ENCODE measurements around the gene IFNA8.
A peak's percentile ranks its signal among the peaks of the same experiment; 100 is the strongest.
"Not testable (repeated sequence)": the region's sequence is repeated elsewhere in the genome, so short reads cannot be mapped to it uniquely, and the experiment has no call there.

Gene IFNA8

GRCh38 chr9:21443849-21444625 lies 35.1 kb downstream of the IFNA8 start:
- Histone ChIP-seq H3K27ac (ENCODE audit: low read length) (no peak overlapping the region), H4K20me1 (ENCODE audit: insufficient read depth, low read length) (peaks cover 31% of the 10 kb centered on the region), H3K4me3 (ENCODE audit: low read length) (no peak overlapping the region), H3K9ac (ENCODE audit: low read length) (no peak overlapping the region), H2AFZ (ENCODE audit: low read depth, low read length) (no peak overlapping the region), H3K36me3 (replicated peaks; ENCODE audit: low read depth, low read length) (no peaks in the 10 kb centered on the region), H3K79me2 (ENCODE audit: low read length) (no peaks in the 10 kb centered on the region), H3K9me3 (ENCODE audit: insufficient read depth, low read length) (no peaks in the 10 kb centered on the region), H3K27me3 (ENCODE audit: low read depth, low read length) (peaks cover 52% of the 10 kb centered on the region), H3K4me1 (ENCODE audit: low read length) (peaks cover 12% of the 10 kb centered on the region), H3K4me2 (ENCODE audit: low read length) (peak overlapping the region; percentile 3; the same call in 1 of the 2 replicates)
- TF ChIP-seq EZH2phosphoT487 (IDR thresholded peaks at IDR 0.05; ENCODE audit: low read depth), result peak; percentile 94
- no peak for TF ChIP-seq CTCF (IDR thresholded peaks at IDR 0.05; ENCODE audit: low read depth, low read length)

DNA sequence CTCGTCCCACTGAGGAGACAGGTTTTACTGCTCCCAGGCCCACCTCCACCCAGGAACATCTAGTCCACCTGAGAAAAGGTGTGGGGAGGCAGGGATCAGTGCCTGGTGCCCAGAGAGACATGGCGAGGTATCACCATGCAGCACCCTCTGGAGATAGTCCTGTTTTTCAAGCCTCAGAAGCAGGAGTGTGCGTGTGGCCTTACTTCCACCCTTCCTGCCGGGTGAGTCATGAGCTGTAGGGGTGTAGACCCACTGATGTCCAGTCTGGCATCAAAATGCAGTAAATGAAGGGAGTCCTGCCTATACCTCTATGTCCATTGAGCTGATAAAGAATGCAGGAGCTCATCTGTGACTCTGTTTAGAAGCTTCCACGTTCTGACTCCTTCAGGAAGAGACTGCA lies 40.4 kb downstream of the IFNA8 start:
- H3K9ac ChIP-seq (ENCODE audit: low read length); H3K36me3 ChIP-seq (replicated peaks; ENCODE audit: low read depth, low read length); H3K27ac ChIP-seq (ENCODE audit: low read length); H3K4me1 ChIP-seq (ENCODE audit: low read length); H3K4me2 ChIP-seq (ENCODE audit: low read length); H2AFZ ChIP-seq (ENCODE audit: low read depth, low read length); H3K9me3 ChIP-seq (ENCODE audit: insufficient read depth, low read length); H3K79me2 ChIP-seq (ENCODE audit: low read length); H3K4me3 ChIP-seq (ENCODE audit: low read length): not testable (repeated sequence)
- Histone ChIP-seq H3K27me3 (ENCODE audit: low read depth, low read length) (peaks cover 83% of the 10 kb centered on the region), H4K20me1 (ENCODE audit: insufficient read depth, low read length) (peaks cover 23% of the 10 kb centered on the region)

DNA sequence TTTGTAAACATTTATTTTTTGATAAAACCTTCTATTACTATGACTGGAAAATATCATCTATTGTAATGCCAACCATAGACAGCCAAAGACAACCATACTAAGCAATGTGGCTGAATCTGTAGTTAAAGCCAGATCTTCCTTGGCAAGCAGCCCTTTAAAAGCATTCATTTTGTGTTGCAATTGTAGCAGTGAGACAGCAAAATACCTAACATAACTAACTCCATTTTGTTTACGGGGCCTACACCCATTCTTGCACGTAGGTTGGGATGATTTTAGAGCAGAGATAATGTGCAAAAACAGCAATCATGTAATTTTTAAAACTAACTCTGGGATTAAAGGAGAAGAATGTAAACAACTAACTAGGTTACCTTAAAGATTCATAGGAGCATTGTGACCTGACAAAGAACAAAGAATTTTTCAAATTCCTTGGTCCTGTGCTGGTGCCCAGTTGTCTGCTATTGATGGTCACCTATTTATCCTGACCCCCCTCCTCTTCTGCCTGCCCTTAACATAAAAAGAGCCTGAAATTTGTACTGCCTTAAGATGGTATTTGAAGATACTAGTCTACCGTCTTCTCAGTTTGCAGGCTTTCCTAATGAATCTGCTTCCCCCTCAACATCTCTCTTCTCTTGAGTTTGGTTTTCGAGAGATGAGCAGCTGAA lies 41.9 kb downstream of the IFNA8 start:
- no peak overlapping the region for H3K27ac ChIP-seq (ENCODE audit: low read length)
- no peak overlapping the region for H3K4me3 ChIP-seq (ENCODE audit: low read length)
- peaks cover 15% of the 10 kb centered on the region; the same call in 1 of the 2 replicates for H4K20me1 ChIP-seq (ENCODE audit: insufficient read depth, low read length)
- H2AFZ ChIP-seq (ENCODE audit: low read depth, low read length), result no peak overlapping the region
- no peak for TF ChIP-seq CTCF (IDR thresholded peaks at IDR 0.05; ENCODE audit: low read depth, low read length)
- no peak for TF ChIP-seq EZH2phosphoT487 (IDR thresholded peaks at IDR 0.05; ENCODE audit: low read depth)
- H3K4me2 ChIP-seq (ENCODE audit: low read length), result no peak overlapping the region
- H3K79me2 ChIP-seq (ENCODE audit: low read length), result no peaks in the 10 kb centered on the region
- no peaks in the 10 kb centered on the region for H3K4me1 ChIP-seq (ENCODE audit: low read length)
- H3K36me3 ChIP-seq (replicated peaks; ENCODE audit: low read depth, low read length), result no peaks in the 10 kb centered on the region
- H3K9ac ChIP-seq (ENCODE audit: low read length), result no peak overlapping the region
- H3K9me3 ChIP-seq (ENCODE audit: insufficient read depth, low read length), result no peaks in the 10 kb centered on the region
- peaks cover 79% of the 10 kb centered on the region for H3K27me3 ChIP-seq (ENCODE audit: low read depth, low read length)

DNA sequence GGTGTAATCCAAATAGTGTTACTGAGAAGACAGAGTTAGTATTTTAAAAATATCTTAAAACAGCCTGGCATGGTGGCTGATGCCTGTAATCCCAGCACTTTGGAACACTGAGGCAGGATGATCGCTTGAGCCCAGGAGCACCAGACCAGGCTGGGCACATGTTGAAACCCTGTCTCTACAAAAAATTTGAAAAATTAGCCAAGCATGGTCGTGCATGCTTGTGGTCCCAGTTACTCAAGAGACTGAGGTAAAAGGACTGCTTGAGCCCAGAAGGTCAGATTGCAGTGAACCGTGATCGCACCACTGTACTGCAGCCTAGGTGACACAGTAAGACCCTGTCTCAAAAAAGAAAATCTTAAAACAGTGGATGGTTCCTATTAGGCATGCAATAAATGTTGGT lies 43.8 kb downstream of the IFNA8 start:
- Histone ChIP-seq H2AFZ (ENCODE audit: low read depth, low read length) (no peak overlapping the region), H3K4me3 (ENCODE audit: low read length) (no peak overlapping the region), H4K20me1 (ENCODE audit: insufficient read depth, low read length) (peaks cover 9% of the 10 kb centered on the region; the same call in 1 of the 2 replicates), H3K9ac (ENCODE audit: low read length) (no peak overlapping the region), H3K4me1 (ENCODE audit: low read length) (no peaks in the 10 kb centered on the region), H3K27me3 (ENCODE audit: low read depth, low read length) (peaks cover 69% of the 10 kb centered on the region), H3K4me2 (ENCODE audit: low read length) (no peak overlapping the region), H3K79me2 (ENCODE audit: low read length) (no peaks in the 10 kb centered on the region), H3K9me3 (ENCODE audit: insufficient read depth, low read length) (no peaks in the 10 kb centered on the region), H3K36me3 (replicated peaks; ENCODE audit: low read depth, low read length) (no peaks in the 10 kb centered on the region), H3K27ac (ENCODE audit: low read length) (no peak overlapping the region)
- TF ChIP-seq EZH2phosphoT487 (IDR thresholded peaks at IDR 0.05; ENCODE audit: low read depth) (no peak), CTCF (IDR thresholded peaks at IDR 0.05; ENCODE audit: low read depth, low read length) (no peak)

All from OCI-LY3 (cell line).